ENCODE measurements around the gene SPAG17. TPM values are rescaled to one million over a fixed set of nuclear protein-coding genes. Genes with fewer than 3 reads are reported as not detected.

Gene SPAG17
- total RNA-seq, 1 donor from 2014 or later: not detected

DNA sequence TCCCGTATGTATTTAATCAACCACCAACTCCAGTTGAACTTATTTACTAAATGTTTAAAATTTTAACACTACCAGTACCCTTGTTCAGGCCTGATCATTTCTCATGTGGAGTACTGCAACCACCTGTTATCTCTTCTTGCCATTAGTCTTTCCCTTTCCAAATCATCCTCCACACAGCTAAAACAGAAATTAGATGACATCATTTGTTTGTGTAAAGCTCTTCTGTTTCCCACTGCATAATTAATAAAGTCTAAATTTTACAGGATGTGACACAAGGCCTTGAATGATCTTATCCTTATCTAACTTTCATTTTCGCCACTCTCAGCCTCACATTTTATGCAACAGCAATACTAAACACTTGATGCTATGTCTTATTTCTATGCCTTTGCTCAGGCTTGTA is 280.0 kb downstream of the SPAG17 start:
- DNase-seq (ENCODE audit: low read depth, low spot score): no peak

DNA sequence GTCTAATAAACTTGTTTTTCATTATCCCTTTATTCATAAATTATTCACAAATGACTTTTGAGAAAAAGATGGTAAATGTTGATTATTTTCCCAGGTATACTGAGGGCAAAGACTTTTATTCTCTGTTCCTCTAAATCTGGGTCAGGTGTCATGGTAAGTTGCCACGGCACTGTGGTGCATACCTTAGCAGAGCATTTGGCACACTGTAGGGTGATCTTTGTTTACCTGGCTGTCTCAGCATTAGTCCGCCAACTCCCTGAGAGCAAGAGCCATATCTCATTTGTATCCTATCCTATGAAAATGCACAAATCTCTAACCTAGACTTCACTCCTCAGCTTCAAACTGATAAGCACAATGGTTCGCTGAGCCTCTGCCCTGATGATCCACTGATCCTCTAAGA is 280.5 kb downstream of the SPAG17 start:
- no peak for DNase-seq (ENCODE audit: low read depth, low spot score)

Measured in pulmonary artery endothelial cell (primary cell).